LNCAP (cell line): Measurements from ENCODE around the gene KRT13.
A peak's percentile ranks its signal among the peaks of the same experiment; 100 is the strongest.

Source experiments
- TF ChIP-seq, protein P1 (sequence below): fragments of 450-650 bp; IDR thresholded peaks from 2 replicates; pipeline ENCODE4 v1.5.1; 2017; ENCODE audit warnings: mild to moderate bottlenecking

KRT13 gene

DNA sequence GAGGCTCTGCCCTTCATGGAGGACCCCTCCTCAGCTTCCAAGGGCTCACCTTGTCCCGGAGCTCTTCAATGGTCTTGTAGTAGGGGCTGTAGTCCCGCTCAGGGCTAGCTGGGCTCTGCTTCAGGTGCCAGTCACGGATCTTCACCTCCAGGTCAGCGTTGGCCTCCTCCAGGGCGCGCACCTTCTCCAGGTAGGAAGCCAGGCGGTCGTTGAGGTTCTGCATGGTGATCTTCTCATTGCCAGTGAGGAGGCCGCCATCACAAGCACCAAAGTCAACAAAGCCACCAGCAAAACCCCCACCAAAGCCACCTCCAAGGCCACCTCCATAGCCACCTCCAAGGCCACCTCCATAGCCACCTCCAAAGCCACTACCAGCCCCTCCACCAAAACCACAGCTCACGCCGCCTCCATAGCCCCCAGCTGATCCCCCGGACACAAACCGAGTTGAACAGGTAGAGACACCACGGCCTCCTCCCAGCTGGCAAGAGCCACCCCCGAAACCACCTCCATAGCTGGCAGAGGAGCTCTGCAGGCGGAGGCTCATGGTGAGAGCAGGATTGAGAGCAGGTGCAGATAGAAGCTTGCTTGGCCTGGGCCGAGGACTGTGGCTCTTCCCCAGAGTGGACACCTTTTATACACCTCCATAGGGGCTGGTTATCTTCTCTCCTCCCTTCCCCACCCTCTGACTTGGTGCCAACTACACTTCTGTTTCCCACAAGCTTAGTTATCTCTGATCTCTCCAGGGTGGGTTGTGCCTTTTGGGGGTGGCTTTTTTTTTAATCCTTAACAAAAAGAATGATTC is at the start of gene KRT13:
KRT13 (minus strand) TSS at position 606 of the 802 bp plus-strand sequence; CDS start at position 544, 62 bp downstream.
- TF ChIP-seq, protein P1, sequence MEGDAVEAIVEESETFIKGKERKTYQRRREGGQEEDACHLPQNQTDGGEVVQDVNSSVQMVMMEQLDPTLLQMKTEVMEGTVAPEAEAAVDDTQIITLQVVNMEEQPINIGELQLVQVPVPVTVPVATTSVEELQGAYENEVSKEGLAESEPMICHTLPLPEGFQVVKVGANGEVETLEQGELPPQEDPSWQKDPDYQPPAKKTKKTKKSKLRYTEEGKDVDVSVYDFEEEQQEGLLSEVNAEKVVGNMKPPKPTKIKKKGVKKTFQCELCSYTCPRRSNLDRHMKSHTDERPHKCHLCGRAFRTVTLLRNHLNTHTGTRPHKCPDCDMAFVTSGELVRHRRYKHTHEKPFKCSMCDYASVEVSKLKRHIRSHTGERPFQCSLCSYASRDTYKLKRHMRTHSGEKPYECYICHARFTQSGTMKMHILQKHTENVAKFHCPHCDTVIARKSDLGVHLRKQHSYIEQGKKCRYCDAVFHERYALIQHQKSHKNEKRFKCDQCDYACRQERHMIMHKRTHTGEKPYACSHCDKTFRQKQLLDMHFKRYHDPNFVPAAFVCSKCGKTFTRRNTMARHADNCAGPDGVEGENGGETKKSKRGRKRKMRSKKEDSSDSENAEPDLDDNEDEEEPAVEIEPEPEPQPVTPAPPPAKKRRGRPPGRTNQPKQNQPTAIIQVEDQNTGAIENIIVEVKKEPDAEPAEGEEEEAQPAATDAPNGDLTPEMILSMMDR: no peak

DNA sequence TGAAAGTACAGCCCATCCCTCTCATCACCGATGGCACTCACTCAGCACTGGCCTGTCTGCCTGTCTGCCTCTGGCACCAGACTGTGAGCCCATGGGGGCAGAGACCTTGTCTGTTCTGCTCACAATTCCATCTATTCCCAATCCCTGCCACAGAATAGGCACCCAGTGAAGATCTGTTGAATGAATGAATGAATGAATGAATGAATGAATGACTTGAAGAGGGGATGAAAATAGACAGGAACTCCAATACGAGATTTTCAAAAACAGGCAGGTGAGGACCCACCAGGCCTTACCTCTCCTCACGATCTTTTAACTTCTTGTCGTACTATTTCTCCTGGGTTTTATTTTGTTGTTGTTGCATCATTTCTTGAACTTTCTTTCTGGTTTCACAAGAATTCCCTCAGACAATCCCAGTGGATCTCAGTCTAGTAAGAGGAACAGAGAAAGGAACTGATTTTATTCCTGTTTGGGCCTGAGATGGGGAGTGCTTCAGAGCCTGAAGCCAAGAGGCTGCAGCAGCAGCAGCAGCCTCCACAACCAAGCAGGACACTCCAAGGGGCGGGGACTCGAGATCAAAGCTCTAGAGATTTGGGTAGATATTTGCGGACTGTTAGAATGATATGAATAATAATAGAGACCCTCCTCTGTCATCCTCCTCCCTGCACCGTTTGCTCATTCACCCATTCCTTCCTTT is 48.7 kb upstream of the KRT13 start:
- TF ChIP-seq, protein P1: no peak

DNA sequence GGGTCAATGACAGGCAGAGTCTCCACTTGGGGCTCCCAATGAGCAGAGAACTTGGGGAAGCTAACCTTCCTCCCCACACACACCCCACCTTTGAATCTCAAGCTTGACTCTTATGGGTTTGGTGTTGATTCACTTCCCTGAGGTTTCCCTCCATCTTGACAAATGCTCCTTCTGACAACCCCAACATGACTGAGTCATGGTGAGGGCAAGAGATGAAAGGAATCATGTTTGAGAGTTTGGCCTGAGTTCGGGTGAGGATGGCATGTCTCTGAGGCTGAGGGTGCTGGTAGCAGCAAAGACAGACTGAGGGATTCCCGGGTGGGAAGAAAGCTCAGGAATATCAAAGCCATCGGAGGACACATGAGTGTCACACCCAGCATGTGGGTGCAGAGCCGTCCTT is 47.8 kb upstream of the KRT13 start:
- TF ChIP-seq, protein P1: no peak

DNA sequence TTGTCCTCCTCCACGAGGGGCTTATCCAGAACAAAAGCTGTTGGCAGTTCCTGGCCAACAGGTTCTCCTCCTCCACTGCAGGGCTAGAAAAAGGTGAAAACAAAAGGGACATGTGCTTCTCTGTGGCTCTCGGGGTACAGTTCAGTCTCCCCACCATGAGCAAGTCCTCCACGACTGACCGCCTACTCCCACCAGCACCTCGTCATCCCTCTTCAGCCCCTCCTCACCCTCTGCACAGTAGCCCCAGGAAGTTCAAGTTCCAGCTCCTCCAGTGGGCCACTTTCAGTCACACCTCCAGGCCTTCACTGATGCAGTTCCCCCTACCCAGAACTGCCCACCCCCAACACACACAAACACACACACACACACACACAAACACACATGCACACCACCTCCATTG is 47.0 kb upstream of the KRT13 start:
- TF ChIP-seq, protein P1: no peak

DNA sequence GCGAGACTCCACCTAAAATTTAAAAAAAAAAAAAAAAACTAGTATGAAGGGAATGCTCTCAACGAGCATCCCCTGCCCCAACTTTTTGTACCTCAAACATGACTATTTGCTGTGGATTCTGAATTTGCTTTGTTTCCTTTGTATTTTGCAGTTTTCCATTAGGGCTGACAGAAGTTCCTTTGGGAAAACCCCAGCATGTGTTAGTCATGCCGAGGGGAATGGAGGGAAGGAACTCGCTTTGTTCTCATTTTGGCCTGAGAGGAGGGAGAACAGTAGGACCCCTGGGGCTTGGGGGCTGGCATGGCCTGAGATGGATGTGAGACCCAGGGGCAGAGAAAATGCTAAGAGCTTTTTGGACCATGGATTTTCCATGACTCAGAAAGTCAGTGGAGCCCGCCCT is 46.0 kb upstream of the KRT13 start:
- TF ChIP-seq, protein P1: no peak

DNA sequence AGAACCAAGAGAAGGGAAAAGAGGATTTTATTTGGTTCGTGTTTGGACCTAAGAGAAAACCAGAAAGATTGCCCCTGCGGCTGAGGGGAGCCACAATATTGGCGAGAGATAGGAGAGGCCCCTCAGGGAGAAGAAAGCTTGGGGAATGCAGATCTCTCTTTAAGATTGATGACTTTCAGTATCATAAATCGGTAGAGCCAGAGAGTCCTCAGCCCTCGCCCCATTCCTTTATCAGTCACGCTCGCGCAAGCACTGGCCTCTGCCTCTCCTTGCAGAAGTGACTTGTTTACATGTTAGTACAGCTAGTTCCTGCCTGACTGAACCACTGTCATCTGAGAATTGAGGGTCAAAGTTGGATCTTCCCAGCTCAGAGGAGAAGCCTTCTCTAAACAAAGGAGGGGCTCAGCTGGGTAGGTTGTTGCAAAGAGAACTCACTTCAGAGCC is 44.2 kb upstream of the KRT13 start:
- TF ChIP-seq, protein P1: no peak

DNA sequence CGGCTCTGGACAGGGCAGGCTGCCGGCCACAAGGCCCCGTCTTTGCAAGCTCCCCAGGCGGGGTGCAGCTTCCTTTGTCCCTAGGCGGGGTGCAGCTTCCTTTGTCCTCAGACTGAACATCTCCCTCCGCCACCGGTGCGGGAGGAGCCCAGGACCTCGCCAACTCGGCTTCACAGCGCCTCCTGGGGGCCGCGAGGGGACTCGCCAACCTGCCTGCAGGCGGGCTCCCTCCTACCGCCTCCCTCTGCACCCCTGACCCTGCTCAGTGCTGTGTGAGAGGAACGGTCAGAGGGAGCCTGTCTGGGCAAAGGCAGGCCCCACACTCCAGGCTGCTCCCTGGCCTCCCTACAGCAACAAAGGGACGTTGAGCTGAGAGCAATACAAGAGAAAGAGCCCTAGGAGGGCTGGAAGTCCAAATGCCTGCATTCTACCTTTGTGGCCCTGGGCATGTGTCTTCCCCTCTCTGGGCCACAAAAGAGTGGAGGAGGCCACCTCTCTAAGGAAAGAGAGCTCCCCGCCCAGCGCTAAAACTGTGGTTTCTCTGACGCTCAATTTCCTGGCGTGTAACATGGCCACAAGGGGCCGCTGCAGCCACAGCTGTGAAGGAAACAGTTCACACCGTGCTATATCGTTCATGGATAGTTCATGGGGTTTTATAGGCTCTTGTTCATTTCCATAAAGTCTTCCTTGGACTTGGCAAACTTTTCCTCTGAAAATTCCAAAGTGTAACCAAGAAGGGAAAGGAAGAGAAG is 43.6 kb upstream of the KRT13 start:
- TF ChIP-seq, protein P1: peak; percentile 96
